Lower leg skin (tissue), 3 donors: ENCODE data around the gene CENPU.

Experiments used
- CTCF ChIP-seq, 3 donors: fragments of 450-650 bp; IDR thresholded peaks; one replicate each; pipeline ENCODE4 v1.5.1; 2016; ENCODE audit warnings: antibody characterized with exemption in 3 of 3, mild to moderate bottlenecking in 3 of 3, moderate library complexity in 2 of 3
- POLR2A ChIP-seq, 2 donors: fragments of 450-650 bp; IDR thresholded peaks; one replicate each; pipeline ENCODE4 v1.6.1; 2016 to 2017; ENCODE audit warnings: antibody characterized with exemption in 2 of 2, mild to moderate bottlenecking in 1 of 2, moderate library complexity in 1 of 2

DNA sequence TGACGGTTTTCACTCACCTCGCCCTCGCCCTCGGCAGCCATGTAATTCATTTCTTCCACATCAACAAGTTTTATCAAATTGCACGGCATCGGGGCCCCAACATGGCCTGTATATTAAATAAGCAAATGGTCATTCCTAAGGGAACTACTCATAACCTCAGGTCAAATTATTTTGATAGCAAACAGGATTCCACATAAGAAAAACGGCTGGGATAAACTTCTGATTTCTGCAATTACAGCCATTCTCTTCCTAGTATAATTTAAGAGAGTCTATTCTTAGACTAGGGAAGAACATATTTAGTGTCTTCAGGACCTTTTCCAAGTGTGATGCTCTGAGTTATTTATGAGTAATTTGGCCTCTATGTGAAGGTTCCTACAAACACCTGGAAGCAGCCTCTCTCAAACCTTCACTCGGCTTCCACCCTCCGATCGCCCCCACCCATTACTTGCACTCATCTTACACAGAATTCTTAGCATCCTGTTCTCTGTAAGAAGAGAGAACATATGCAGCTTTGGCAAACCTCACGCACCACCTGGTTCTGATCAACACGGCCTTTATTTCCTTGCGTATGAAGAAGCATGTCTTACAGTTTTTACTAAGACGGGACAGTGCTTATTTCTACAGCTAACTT is 29.4 kb upstream of the CENPU start:
- TF ChIP-seq CTCF (IDR thresholded peaks at IDR 0.05) (no peak), POLR2A (IDR thresholded peaks at IDR 0.05) (no peak)
